Prostate gland (tissue), 2 donors: ENCODE data around the gene HGFAC. TPM values are rescaled to one million over a fixed set of nuclear protein-coding genes. Genes with fewer than 3 reads are reported as not detected.

ENCODE experiments used
- DNase-seq: peaks from one replicate; pipeline ENCODE4 v3.0.0-alpha.2; 2019; ENCODE audit warnings: low spot score
- H3K27ac ChIP-seq, 2 donors: fragments of 200-600 bp; sonication (generic); 2 replicates each; pipeline ENCODE4 v1.5.1; 2017 to 2019
- H3K27me3 ChIP-seq: fragments of 200-600 bp; sonication (generic); replicated peaks from 2 replicates; pipeline ENCODE4 v1.5.1; 2019; ENCODE audit not compliant: insufficient read depth
- H3K36me3 ChIP-seq, 2 donors: fragments of 200-600 bp; sonication (generic); 1 replicate in 1 of 2; 2 replicates in 1 of 2; pipeline versions ENCODE4 v1.5.1 to v1.8.1; 2017 to 2019
- H3K4me1 ChIP-seq: fragments of 200-600 bp; sonication (generic); replicated peaks from 2 replicates; pipeline ENCODE4 v1.5.1; 2019
- H3K4me3 ChIP-seq, 2 donors: fragments of 200-600 bp; sonication (generic); 2 replicates each; pipeline ENCODE4 v1.5.1; 2017 to 2019
- H3K9me3 ChIP-seq: fragments of 200-600 bp; sonication (generic); 2 replicates; pipeline ENCODE4 v1.5.1; 2017
- POLR2A ChIP-seq: fragments of 450-650 bp; IDR thresholded peaks from one replicate; pipeline ENCODE4 v1.6.1; 2016; ENCODE audit warnings: antibody characterized with exemption, mild to moderate bottlenecking
- POLR2AphosphoS5 ChIP-seq: sonication (generic); formaldehyde crosslinking; IDR thresholded peaks from one replicate; pipeline ENCODE4 v1.6.1; 2017; ENCODE audit warnings: antibody characterized with exemption
- WGBS: methylation state at CpG from one replicate; pipeline ENCODE4 v1.1.5; 2018; 5-methylcytosine and 5-hydroxymethylcytosine counted together
- intact Hi-C: fragments of 100-400 bp; cut with DNase I; formaldehyde crosslinking; loops from one replicate; pipeline ENCODE4 v1.14.2; 2022
- total RNA-seq, 2 donors: library from RNA; depleted of rRNA; stranded (reverse); fragments of >200 nt; gene quantifications; one replicate each; pipeline ENCODE4 v1.1.0, GENCODE V29; 2016
- TF ChIP-seq, protein P1 (sequence below), 4 experiments: fragments of 200-600 bp in 2 of 4; fragments of 450-650 bp in 2 of 4; sonication (generic) in 2 of 4; IDR thresholded peaks; 1 replicate in 3 of 4; 2 replicates in 1 of 4; pipeline ENCODE4 v1.5.1; 2016 to 2019; ENCODE audit warnings: antibody characterized with exemption in 4 of 4, mild to moderate bottlenecking in 2 of 4, moderate library complexity in 2 of 4

HGFAC gene
- total RNA-seq, 2 donors from 2014 or later = 0.27 to 1.9 TPM

DNA sequence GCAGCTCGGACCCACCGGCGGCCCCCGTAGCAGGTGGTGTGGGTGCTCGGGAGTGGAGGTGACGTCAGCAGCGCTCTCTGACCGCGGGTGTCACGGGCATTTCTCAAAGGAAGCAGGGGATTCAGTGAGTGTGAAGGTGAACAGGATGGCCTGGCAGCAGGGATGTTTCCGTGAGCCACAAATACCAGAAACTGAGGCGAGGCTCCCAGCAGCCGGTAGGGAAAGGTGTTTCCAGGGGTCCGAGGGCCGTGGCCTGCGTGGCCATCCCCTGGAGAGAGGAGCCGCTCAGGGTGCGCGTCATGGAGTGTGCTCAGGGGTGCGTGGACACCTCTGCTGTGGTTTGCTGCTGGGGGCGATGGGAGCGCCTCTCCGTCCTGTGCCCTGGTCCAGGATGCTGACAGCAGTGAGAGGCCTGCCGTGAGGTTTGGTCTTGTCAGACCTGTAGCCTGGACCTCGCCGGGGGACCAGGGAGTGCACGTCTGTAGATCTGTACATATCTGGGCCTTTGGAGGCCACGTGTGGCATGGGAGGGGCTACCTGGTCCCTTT lies 10.2 kb upstream of the HGFAC start:
- Histone ChIP-seq H3K27me3 (no peaks in the 10 kb centered on the region), H3K27ac (no peak overlapping the region), H3K9me3 (no peaks in the 10 kb centered on the region), H3K36me3 (peaks cover 0 to 5% of the 10 kb centered on the region in 2 donors), H3K4me1 (no peaks in the 10 kb centered on the region), H3K4me3 (no peak overlapping the region)
- WGBS = 91% methylated on average over 28 of the region's 28 CpGs
- no peak for DNase-seq
- intact Hi-C loops = no loop called here
- TF ChIP-seq POLR2AphosphoS5 = no peak
- no peak for TF ChIP-seq POLR2A
- TF ChIP-seq, protein P1, sequence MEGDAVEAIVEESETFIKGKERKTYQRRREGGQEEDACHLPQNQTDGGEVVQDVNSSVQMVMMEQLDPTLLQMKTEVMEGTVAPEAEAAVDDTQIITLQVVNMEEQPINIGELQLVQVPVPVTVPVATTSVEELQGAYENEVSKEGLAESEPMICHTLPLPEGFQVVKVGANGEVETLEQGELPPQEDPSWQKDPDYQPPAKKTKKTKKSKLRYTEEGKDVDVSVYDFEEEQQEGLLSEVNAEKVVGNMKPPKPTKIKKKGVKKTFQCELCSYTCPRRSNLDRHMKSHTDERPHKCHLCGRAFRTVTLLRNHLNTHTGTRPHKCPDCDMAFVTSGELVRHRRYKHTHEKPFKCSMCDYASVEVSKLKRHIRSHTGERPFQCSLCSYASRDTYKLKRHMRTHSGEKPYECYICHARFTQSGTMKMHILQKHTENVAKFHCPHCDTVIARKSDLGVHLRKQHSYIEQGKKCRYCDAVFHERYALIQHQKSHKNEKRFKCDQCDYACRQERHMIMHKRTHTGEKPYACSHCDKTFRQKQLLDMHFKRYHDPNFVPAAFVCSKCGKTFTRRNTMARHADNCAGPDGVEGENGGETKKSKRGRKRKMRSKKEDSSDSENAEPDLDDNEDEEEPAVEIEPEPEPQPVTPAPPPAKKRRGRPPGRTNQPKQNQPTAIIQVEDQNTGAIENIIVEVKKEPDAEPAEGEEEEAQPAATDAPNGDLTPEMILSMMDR (IDR thresholded peaks at IDR 0.05) = no peak

DNA sequence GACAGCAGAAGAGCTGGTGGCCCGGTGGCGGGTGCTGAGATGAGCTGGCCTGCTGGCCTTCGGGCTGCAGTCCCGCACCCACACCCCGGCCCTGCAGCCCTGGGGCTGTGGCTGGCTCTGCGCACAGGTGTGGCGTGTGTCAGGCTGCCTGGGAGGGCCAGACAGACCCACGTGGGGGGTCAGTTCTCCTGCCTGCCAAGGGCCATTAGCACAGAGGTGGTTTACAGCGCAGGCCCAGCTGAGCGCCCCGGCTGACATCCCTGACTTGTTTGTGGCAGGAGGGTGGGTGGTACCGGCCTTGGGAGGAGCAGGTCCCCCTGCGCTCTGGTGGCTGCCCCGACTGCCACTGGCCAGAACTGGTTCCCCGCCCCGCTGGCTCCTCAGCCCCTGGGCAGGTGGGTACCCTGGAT lies 9.4 kb upstream of the HGFAC start:
- WGBS = 88% methylated on average over 16 of the region's 16 CpGs
- Histone ChIP-seq H3K27ac (no peak overlapping the region), H3K36me3 (peaks cover 0 to 5% of the 10 kb centered on the region in 2 donors), H3K9me3 (no peaks in the 10 kb centered on the region), H3K4me3 (no peak overlapping the region), H3K4me1 (no peaks in the 10 kb centered on the region), H3K27me3 (no peaks in the 10 kb centered on the region)
- intact Hi-C loops = no loop called here
- TF ChIP-seq POLR2A = no peak
- no peak for DNase-seq

DNA sequence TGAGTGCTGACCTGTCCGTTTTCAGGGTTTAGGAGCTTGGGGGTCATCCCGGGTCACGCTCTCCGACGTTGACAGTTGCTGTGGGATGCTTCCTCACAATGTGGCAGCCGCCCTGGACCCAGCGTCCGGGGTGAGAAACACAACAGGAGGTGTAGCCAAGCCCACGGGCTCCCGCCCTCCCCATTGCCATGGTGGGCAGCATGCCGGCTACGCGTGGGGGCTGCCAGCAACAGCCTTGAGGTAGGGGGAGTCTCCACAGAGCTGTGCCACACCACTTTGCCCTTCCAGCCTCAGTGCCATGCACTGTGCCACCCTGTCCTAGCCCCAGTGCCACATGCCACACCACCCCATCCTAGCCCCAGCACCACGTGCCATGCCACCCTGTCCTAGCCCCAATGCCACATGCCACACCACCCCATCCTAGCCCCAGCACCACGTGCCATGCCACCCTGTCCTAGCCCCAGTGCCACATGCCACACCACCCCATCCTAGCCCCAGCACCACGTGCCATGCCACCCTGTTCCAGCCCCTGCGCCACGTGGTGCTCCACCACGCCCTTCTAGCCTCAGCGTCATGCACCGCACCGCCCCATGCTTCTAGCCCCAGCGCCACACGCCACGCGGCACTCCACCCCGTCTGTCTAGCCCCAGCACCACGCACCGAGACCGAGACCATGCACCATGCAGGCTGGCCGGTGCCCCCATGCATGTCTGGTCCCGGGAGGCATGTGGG lies 8.5 kb upstream of the HGFAC start:
- Histone ChIP-seq H3K36me3 (peaks cover 0 to 5% of the 10 kb centered on the region in 2 donors), H3K4me1 (no peaks in the 10 kb centered on the region), H3K27ac (no peak overlapping the region), H3K27me3 (no peaks in the 10 kb centered on the region), H3K4me3 (no peak overlapping the region), H3K9me3 (no peaks in the 10 kb centered on the region)
- intact Hi-C loops = no loop called here
- WGBS = 95% methylated on average over 32 of the region's 32 CpGs
- TF ChIP-seq POLR2AphosphoS5 (no peak), POLR2A (no peak)
- TF ChIP-seq, protein P1 (IDR thresholded peaks at IDR 0.05) = no peak
- DNase-seq = no peak

DNA sequence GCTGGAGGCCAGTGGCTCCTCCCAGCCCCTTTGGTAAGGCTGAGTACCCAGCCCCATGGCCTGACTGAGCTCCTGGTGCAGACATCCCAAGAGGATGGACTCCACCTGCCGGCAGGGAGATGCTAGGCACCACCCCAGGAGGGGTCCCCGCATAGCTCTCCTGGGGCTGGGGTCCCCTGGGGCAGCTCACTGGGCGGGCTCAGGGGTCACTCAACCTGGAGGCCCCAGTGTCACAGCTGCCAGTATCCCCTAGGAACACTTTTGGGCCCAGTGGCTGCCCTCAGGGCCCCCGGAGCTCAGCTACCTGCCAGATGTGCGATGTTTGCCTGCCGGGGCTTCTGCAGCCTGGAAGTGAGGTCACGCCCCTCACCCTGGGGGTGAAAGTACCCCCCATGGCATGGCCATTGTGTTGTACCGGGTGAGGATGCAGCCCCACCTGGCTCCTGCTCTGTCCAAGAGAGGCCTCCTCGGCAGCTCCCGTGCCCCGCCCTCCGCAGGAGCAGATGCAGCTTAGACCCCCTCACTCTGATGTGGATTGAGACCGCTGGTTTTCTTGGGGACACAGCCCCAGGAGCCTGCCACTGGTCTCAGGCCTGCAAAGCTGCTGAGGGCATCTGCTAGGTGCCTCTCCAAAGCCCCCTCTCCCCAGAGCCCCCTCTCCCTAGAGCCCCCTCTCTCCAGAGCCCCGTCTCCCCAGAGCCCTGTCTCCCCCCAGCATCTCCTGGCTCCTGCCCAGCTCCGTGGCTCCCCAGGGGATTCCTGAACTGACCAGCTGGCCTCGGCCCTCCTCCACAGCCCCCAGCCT lies 6.7 kb upstream of the HGFAC start:
- TF ChIP-seq POLR2A (no peak), POLR2AphosphoS5 (no peak)
- TF ChIP-seq, protein P1 (IDR thresholded peaks at IDR 0.05) = no peak
- no peak overlapping the region for H3K4me3 ChIP-seq
- H3K4me1 ChIP-seq = no peaks in the 10 kb centered on the region
- H3K27me3 ChIP-seq = no peaks in the 10 kb centered on the region
- H3K27ac ChIP-seq = no peak overlapping the region
- no peaks in the 10 kb centered on the region for H3K36me3 ChIP-seq
- no peak for DNase-seq
- intact Hi-C loops = no loop called here
- 78% methylated on average over 16 of the region's 16 CpGs for WGBS
- H3K9me3 ChIP-seq = no peaks in the 10 kb centered on the region

DNA sequence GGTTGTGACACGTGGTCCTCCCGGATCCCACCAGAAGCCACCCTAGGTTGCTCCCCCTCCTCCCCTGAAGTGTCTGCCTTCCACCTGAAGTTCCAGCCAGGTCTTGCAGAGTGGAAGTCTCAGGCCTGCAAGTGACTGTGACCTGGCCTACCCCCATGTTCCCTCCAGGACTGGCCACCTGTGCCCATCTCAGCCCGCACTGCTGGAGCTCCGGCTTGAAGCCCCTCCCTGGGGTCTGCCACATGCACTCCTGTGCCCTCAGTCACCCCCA lies 6.1 kb upstream of the HGFAC start:
- no peaks in the 10 kb centered on the region for H3K9me3 ChIP-seq
- WGBS = 76% methylated on average over 4 of the region's 4 CpGs

More for the DNA sequence above, 6.1 kb upstream of the HGFAC start:
- Histone ChIP-seq H3K36me3 (no peaks in the 10 kb centered on the region), H3K4me3 (no peak overlapping the region), H3K27me3 (no peaks in the 10 kb centered on the region), H3K4me1 (no peaks in the 10 kb centered on the region), H3K27ac (no peak overlapping the region)
- TF ChIP-seq POLR2AphosphoS5 (no peak), POLR2A (no peak)
- TF ChIP-seq, protein P1 (IDR thresholded peaks at IDR 0.05) = no peak
- DNase-seq = no peak
- intact Hi-C loops = no loop called here
